Heart right ventricle (tissue), 16 donors: Measurements from ENCODE around the gene RNF103. TPM values are rescaled to one million over a fixed set of nuclear protein-coding genes. Genes with fewer than 3 reads are reported as not detected.

Experiments
- ATAC-seq, 8 donors: fragments of 200-7000 bp; cut with Tn5 transposase; one replicate each; pipeline ENCODE4 v1.9.1; 2020; ENCODE audit warnings: mild to moderate bottlenecking in 8 of 8, moderate library complexity in 8 of 8, moderate number of reproducible peaks in 1 of 8
- DNase-seq, 2 donors: peaks; one replicate each; pipeline ENCODE4 v3.0.0-alpha.2; 2020
- H3K27ac ChIP-seq, 10 donors: fragments of 200-600 bp; sonication (generic) in 2 of 10; one replicate each; pipeline versions ENCODE4 v1.5.0 to v1.8.0; 2020 to 2022; ENCODE audit warnings: mild to moderate bottlenecking in 3 of 10
- H3K27me3 ChIP-seq, 7 donors: fragments of 200-600 bp; one replicate each; pipeline ENCODE4 v1.8.0; 2021 to 2022; ENCODE audit warnings: mild to moderate bottlenecking in 2 of 7
- H3K36me3 ChIP-seq, 9 donors: fragments of 200-600 bp; sonication (generic) in 1 of 9; one replicate each; pipeline versions ENCODE4 v1.5.0 to v1.8.0; 2020 to 2022; ENCODE audit warnings: mild to moderate bottlenecking in 2 of 9
- H3K4me1 ChIP-seq, 9 donors: fragments of 200-600 bp; sonication (generic) in 1 of 9; one replicate each; pipeline versions ENCODE4 v1.5.0 to v1.8.0; 2020 to 2022; ENCODE audit warnings: mild to moderate bottlenecking in 4 of 9
- H3K4me3 ChIP-seq, 10 donors: fragments of 200-600 bp; sonication (generic) in 2 of 10; one replicate each; pipeline versions ENCODE4 v1.5.0 to v1.8.0; 2020 to 2022; ENCODE audit warnings: mild to moderate bottlenecking in 7 of 10, moderate library complexity in 2 of 10
- H3K9me3 ChIP-seq, 11 donors: fragments of 200-600 bp in 10 of 11; sonication (generic) in 2 of 11; one replicate each; pipeline versions ENCODE4 v1.5.0 to v1.8.0; 2013 to 2022; ENCODE audit warnings: mild to moderate bottlenecking in 2 of 11, control low read depth in 1 of 11, moderate library complexity in 1 of 11
- WGBS, 2 donors: extraction: QIAGEN DNeasy Blood & Tissue Kit; methylation state at CpG; one replicate each; pipeline ENCODE4 v1.1.7; 2013; ENCODE audit warnings: inconsistent platforms in 1 of 2; 5-methylcytosine and 5-hydroxymethylcytosine counted together
- intact Hi-C, 10 donors: fragments of 100-400 bp; cut with DNase I; formaldehyde crosslinking; loops; one replicate each; pipeline versions ENCODE4 v1.11.1 to v1.14.2; 2022
- long read RNA-seq, 3 donors: library from polyadenylated mRNA; unstranded; transcript quantifications; one replicate each; pipeline ENCODE4 v2.0.0, GENCODE V29; 2020 to 2021
- polyA plus RNA-seq, 2 donors: library from polyadenylated mRNA; stranded (reverse); fragments of 200-250 nt; gene quantifications; one replicate each; pipeline ENCODE4 v1.2.3, GENCODE V29; 2013
- total RNA-seq, 10 donors: library from RNA; stranded (reverse); fragmentation: NEBNext Ultra II Directional in 3 of 10; extraction: Animal tissue kit (Norgen Biotek cat#: 25700) in 3 of 10; gene quantifications; one replicate each; pipeline versions ENCODE4 v1.2.1 to v1.2.4, GENCODE V29; 2021 to 2023
- TF ChIP-seq, protein P1 (sequence below), 9 donors: fragments of 200-600 bp; sonication (generic) in 2 of 9; IDR thresholded peaks; one replicate each; pipeline versions ENCODE4 v1.5.0 to v1.8.0; 2021 to 2022; ENCODE audit warnings: antibody characterized with exemption in 9 of 9, mild to moderate bottlenecking in 5 of 9, moderate library complexity in 1 of 9
- donor health status: Arrhythmogenic right ventricular cardiomyopathy.
- donor health status: ischemic (EF 13 %, LVEDD 7.1; RV severe dilation, severe dysfunction).
- donor health status: healthy with polysubstance abuse.
- donor health status: DM: no; HTN: yes; CAD: no.
- donor health status: DM: no; HTN: no; CAD: no.
- donor health status: ischemic (EF 25% LVEDD 6.9; RV normal size, moderate dysfunction).
- donor health status: ischemic (EF 25% LVEDD 5.7; RV mildly dilated, moderate dysfunction).
- donor health status: healthy.
- donor health status: DM: yes; HTN: yes; CAD: no.
- donor health status: Ischemic cardiomyopathy.
- donor health status: ischemic (EF 35%, LVEDD 5.7; RV mildly dilated, moderate dysfunction).
- donor health status: nonischemic (EF 11% LVEDD 7.7; RV severe dilation, severe dysfunction).
- donor health status: DM: yes; HTN: yes; CAD: no.
- donor health status: PGD.
- donor health status: ischemic (EF 29% LVEDD 5.4; RV normal size, mild dysfunction).
- donor health status: nonischemic (EF 23%, LVEDD 6.1; RV moderate dilation, normal function).

The RNF103 gene, protein sequence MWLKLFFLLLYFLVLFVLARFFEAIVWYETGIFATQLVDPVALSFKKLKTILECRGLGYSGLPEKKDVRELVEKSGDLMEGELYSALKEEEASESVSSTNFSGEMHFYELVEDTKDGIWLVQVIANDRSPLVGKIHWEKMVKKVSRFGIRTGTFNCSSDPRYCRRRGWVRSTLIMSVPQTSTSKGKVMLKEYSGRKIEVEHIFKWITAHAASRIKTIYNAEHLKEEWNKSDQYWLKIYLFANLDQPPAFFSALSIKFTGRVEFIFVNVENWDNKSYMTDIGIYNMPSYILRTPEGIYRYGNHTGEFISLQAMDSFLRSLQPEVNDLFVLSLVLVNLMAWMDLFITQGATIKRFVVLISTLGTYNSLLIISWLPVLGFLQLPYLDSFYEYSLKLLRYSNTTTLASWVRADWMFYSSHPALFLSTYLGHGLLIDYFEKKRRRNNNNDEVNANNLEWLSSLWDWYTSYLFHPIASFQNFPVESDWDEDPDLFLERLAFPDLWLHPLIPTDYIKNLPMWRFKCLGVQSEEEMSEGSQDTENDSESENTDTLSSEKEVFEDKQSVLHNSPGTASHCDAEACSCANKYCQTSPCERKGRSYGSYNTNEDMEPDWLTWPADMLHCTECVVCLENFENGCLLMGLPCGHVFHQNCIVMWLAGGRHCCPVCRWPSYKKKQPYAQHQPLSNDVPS
- total RNA-seq, result 10 to 100 TPM; 33.2 to 83.0 (median 59.1) TPM
- polyA plus RNA-seq, result 10 to 100 TPM; 31.8 to 40.1 TPM
- long read RNA-seq, donor 1, full-length matches to known transcripts, result 162 of 176 reads
- long read RNA-seq, donor 1, partial matches to known transcripts, result 0 of 176 reads
- long read RNA-seq, donor 1, other reads (novel, unspliced or antisense), result 14 of 176 reads
- long read RNA-seq, donor 2, full-length matches to known transcripts, result 169 of 190 reads
- long read RNA-seq, donor 2, partial matches to known transcripts, result 1 of 190 reads
- long read RNA-seq, donor 2, other reads (novel, unspliced or antisense), result 20 of 190 reads
- long read RNA-seq, donor 3, full-length matches to known transcripts, result 40 of 52 reads
- long read RNA-seq, donor 3, partial matches to known transcripts, result 8 of 52 reads
- long read RNA-seq, donor 3, other reads (novel, unspliced or antisense), result 4 of 52 reads

DNA sequence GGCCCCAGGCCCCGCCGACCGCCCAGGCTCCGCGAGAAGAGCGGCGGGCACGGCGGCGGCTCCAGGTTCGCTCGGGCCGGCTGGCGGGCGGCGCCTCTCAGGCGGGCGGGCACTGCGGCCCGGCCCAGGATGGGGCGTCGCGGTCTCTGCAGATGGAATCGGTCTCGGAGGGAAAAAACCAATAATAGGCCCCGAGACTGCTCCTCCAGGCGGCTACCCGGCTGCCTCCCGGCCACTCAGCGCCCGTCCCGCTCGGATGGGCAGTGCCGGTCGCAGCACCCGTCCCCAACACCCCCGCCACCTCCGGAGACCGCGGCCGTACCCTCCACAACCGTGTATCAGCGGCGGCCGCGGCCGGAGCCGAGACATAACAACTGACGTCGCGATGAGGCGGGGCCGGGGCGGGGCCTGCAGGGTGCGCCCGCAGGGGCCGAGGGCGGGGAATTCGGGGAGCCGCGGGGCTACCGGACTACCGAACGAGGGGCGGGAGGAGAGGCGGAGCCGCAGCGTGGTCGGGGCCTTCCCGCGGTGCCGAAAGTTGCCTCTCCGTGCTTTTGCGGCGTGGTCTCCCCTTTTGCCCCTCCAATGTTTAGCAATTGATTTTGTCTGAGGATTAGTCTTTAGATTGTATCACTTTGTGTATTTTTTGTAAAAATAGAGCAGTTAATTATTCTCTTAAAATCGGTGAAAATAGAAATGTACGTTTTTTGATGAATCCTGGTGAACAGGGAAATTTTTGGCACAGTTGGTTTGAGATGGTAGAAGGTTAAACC, at the start of gene RNF103:
RNF103 (minus strand) TSS at position 372 of the 773 bp plus-strand sequence. CDS start 979 bp downstream, outside the sequence.
- 1% methylated on average over 60 to 77 of the region's 77 CpGs for WGBS, 2 donors
- DNase-seq (peak; percentile 96 to 98), ATAC-seq (peak; percentile 95 to 98 (median 97))
- H3K36me3 ChIP-seq, result peaks cover 0 to 17% (median 6%) of the 10 kb centered on the region in 9 donors
- TF ChIP-seq, protein P1, sequence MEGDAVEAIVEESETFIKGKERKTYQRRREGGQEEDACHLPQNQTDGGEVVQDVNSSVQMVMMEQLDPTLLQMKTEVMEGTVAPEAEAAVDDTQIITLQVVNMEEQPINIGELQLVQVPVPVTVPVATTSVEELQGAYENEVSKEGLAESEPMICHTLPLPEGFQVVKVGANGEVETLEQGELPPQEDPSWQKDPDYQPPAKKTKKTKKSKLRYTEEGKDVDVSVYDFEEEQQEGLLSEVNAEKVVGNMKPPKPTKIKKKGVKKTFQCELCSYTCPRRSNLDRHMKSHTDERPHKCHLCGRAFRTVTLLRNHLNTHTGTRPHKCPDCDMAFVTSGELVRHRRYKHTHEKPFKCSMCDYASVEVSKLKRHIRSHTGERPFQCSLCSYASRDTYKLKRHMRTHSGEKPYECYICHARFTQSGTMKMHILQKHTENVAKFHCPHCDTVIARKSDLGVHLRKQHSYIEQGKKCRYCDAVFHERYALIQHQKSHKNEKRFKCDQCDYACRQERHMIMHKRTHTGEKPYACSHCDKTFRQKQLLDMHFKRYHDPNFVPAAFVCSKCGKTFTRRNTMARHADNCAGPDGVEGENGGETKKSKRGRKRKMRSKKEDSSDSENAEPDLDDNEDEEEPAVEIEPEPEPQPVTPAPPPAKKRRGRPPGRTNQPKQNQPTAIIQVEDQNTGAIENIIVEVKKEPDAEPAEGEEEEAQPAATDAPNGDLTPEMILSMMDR (IDR thresholded peaks at IDR 0.05), result no peak
- H3K9me3 ChIP-seq, result no peaks in the 10 kb centered on the region
- no peaks in the 10 kb centered on the region for H3K27me3 ChIP-seq
- peak within 1 kb of the TSS; percentile 97 to 99 (median 98) for H3K27ac ChIP-seq
- peaks cover 0 to 38% (median 31%) of the 10 kb centered on the region in 9 donors for H3K4me1 ChIP-seq
- intact Hi-C loops, result loop anchor here in 6 of 10 donors (1.0 to 10.0 kb wide), 7 partner anchors 60 to 131 kb away; partner anchors contain the start of gene CHMP3 (in 3 of the 6)
- peak within 1 kb of the TSS; percentile 59 to 94 (median 86) for H3K4me3 ChIP-seq

DNA sequence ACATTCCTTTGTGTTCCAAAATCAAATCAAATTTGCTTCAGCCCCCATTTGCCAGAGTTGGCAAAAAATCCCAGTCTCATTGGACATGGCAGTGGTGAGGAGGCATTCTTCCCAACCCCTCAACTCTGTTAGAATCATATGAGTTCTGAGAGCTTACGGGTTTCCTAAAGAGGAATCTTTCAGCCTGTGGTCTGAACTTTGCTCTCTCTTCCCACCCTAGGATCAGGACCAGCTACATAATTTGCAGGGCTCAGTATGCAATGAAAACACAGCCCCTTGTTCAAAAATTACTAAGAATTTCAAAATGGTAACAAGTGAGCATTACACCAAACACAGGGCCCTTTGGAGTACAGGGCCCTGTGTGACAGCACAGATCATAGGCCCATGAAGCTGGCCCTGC, 49.3 kb upstream of the RNF103 start:
- peaks cover 2 to 30% (median 11%) of the 10 kb centered on the region in 9 donors for H3K4me1 ChIP-seq
- 93 to 96% methylated on average over 1 of the region's 1 CpG for WGBS, 2 donors
- H3K36me3 ChIP-seq, result no peaks in the 10 kb centered on the region
- no peak overlapping the region for H3K27ac ChIP-seq
- TF ChIP-seq, protein P1 (IDR thresholded peaks at IDR 0.05), result no peak
- DNase-seq (no peak), ATAC-seq (no peak)
- no peaks in the 10 kb centered on the region for H3K27me3 ChIP-seq
- peaks cover 0 to 17% (median 0%) of the 10 kb centered on the region in 11 donors for H3K9me3 ChIP-seq
- no peak overlapping the region for H3K4me3 ChIP-seq
- intact Hi-C loops, result no loop called here

DNA sequence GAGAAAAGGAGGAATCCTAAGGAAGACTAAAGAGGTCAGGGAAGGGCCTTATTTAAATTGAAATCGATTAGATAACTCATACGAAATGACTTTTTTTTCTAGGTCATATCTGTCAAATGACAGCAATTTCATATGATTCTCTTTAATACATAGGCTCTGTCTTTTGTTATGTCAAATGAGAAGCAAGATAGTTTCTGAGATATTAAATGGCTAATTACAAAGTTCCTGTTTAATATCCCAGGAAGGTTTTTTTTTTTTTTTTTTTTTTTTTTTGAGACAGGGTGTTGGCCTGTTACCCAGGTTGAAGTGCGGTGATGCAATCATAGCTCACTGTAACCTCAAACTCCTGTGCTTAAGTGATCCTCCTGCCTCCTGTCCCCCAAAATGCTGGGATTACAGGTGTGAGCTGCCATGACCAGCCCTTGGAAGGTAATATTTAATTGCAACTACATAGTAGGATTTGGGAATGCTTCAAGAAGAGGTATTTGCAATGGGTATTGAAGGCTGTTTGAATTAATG, 48.4 kb upstream of the RNF103 start:
- TF ChIP-seq, protein P1 (IDR thresholded peaks at IDR 0.05), result no peak
- H3K9me3 ChIP-seq, result peaks cover 0 to 14% (median 0%) of the 10 kb centered on the region in 11 donors
- H3K4me1 ChIP-seq, result peaks cover 2 to 30% (median 11%) of the 10 kb centered on the region in 9 donors
- peak in 2 of 8 donors; percentile 27 to 62 for ATAC-seq
- no peaks in the 10 kb centered on the region for H3K27me3 ChIP-seq
- intact Hi-C loops, result no loop called here
- H3K36me3 ChIP-seq, result no peaks in the 10 kb centered on the region
- no peak for DNase-seq
- no peak overlapping the region for H3K4me3 ChIP-seq
- WGBS, 2 donors, result 83 to 85% methylated on average over 3 of the region's 3 CpGs
- peak overlapping the region in 5 of 10 donors; percentile 9 to 43 (median 20) for H3K27ac ChIP-seq
